HEK293T (cell line): ENCODE measurements around the gene RABGAP1L.

ENCODE experiments used
- BHLHE40 ChIP-seq: fragments of 450-650 bp; IDR thresholded peaks from 2 replicates; pipeline ENCODE4 v1.6.1; 2016; ENCODE audit warnings: mild to moderate bottlenecking, moderate library complexity, borderline replicate concordance
- CTBP1 ChIP-seq: fragments of 450-650 bp; IDR thresholded peaks from 2 replicates; pipeline ENCODE4 v1.6.1; 2016; ENCODE audit warnings: borderline replicate concordance
- FOXA1 ChIP-seq: fragments of 450-650 bp; IDR thresholded peaks from 2 replicates; pipeline ENCODE4 v1.6.1; 2016; ENCODE audit warnings: mild to moderate bottlenecking
- FOXM1 ChIP-seq: fragments of 450-650 bp; IDR thresholded peaks from 2 replicates; pipeline ENCODE4 v1.6.1; 2017; ENCODE audit warnings: mild to moderate bottlenecking, borderline replicate concordance
- HDGF ChIP-seq: fragments of 450-650 bp; IDR thresholded peaks from 2 replicates; pipeline ENCODE4 v1.6.1; 2017; ENCODE audit warnings: antibody characterized with exemption, borderline replicate concordance
- LEF1 ChIP-seq: fragments of 450-650 bp; IDR thresholded peaks from 2 replicates; pipeline ENCODE4 v1.6.1; 2017; ENCODE audit warnings: mild to moderate bottlenecking, borderline replicate concordance
- NFRKB ChIP-seq: fragments of 450-650 bp; IDR thresholded peaks from 2 replicates; pipeline ENCODE4 v1.6.1; 2016; ENCODE audit warnings: mild to moderate bottlenecking, moderate library complexity
- SP1 ChIP-seq: fragments of 450-650 bp; IDR thresholded peaks from 2 replicates; pipeline ENCODE4 v1.6.1; 2017
- SUZ12 ChIP-seq: fragments of 450-650 bp; IDR thresholded peaks from 2 replicates; pipeline ENCODE4 v1.6.1; 2016; ENCODE audit warnings: mild to moderate bottlenecking
- TARDBP ChIP-seq: fragments of 450-650 bp; IDR thresholded peaks from 2 replicates; pipeline ENCODE4 v1.6.1; 2016
- ZNF384 ChIP-seq: fragments of 450-650 bp; IDR thresholded peaks from 2 replicates; pipeline ENCODE4 v1.6.1; 2016

- TF ChIP-seq ZNF384 (no peak), SP1 (no peak), TARDBP (no peak), CTBP1 (no peak), LEF1 (no peak), SUZ12 (no peak), FOXM1 (no peak), HDGF (no peak), FOXA1 (no peak), BHLHE40 (no peak), NFRKB (no peak)
These were observed 163.0 kb downstream of the RABGAP1L start for GRCh38 chr1:174322202-174322862.
